ENCODE results near the gene GRIA4. TPM values are rescaled to one million over a fixed set of nuclear protein-coding genes. Genes with fewer than 3 reads are reported as not detected.

The GRIA4 gene
- total and polyA plus RNA-seq, 2 donors (not counting 1 experiment from before 2014, with no cell fraction given) = 0.15 to 0.50 TPM

DNA sequence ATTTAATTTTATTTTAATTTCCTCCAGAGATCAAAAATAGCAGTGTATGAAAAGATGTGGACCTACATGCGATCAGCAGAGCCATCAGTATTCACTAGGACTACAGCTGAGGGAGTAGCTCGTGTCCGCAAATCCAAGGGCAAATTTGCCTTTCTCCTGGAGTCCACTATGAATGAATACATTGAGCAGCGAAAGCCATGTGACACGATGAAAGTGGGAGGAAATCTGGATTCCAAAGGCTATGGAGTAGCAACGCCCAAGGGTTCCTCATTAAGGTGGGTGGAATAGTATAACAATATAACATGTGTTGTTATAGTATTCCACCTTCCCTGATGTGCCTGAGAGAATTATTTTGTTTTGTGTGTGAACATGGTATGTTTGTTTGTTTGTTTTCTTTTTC, 323.8 kb downstream of the GRIA4 start:
- H3K4me3 ChIP-seq (replicated peaks in 1 of 4; ENCODE audit: control extremely low read depth in 1 of 4, insufficient read depth in 1 of 4, low read depth in 3 of 4, low read length in 4 of 4) = no peak overlapping the region
- H3K9ac ChIP-seq (ENCODE audit: insufficient read depth, low read length) = no peak overlapping the region
- no peak overlapping the region for H3K4me2 ChIP-seq (ENCODE audit: extremely low read depth, insufficient read depth, low read length)
- TF ChIP-seq EZH2 (IDR thresholded peaks at IDR 0.05; ENCODE audit: low read length, missing control alignments) = no peak
- TF ChIP-seq, protein P1, sequence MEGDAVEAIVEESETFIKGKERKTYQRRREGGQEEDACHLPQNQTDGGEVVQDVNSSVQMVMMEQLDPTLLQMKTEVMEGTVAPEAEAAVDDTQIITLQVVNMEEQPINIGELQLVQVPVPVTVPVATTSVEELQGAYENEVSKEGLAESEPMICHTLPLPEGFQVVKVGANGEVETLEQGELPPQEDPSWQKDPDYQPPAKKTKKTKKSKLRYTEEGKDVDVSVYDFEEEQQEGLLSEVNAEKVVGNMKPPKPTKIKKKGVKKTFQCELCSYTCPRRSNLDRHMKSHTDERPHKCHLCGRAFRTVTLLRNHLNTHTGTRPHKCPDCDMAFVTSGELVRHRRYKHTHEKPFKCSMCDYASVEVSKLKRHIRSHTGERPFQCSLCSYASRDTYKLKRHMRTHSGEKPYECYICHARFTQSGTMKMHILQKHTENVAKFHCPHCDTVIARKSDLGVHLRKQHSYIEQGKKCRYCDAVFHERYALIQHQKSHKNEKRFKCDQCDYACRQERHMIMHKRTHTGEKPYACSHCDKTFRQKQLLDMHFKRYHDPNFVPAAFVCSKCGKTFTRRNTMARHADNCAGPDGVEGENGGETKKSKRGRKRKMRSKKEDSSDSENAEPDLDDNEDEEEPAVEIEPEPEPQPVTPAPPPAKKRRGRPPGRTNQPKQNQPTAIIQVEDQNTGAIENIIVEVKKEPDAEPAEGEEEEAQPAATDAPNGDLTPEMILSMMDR (conservative IDR thresholded peaks at IDR 0.05 in 1 of 2, IDR thresholded peaks at IDR 0.05 in 1 of 2; ENCODE audit: low read depth in 1 of 2, low read length in 2 of 2) = no peak
- no peak overlapping the region for H3K27ac ChIP-seq (ENCODE audit: insufficient read depth, low read length)
- no peak overlapping the region for H2AFZ ChIP-seq (ENCODE audit: low read length)
- DNase-seq (ENCODE audit: low read depth in 2 of 2) = no peak
- H4K20me1 ChIP-seq (ENCODE audit: control insufficient read depth, extremely low read depth, insufficient read depth, low read length) = no peaks in the 10 kb centered on the region
- H3K27me3 ChIP-seq (ENCODE audit: control insufficient read depth, insufficient read depth, low read length) = no peaks in the 10 kb centered on the region
- no peaks in the 10 kb centered on the region for H3K36me3 ChIP-seq (ENCODE audit: control insufficient read depth, insufficient read depth, low read length)
- no peaks in the 10 kb centered on the region for H3K4me1 ChIP-seq (ENCODE audit: control insufficient read depth, extremely low read depth, insufficient read depth, low read length)
- no peaks in the 10 kb centered on the region for H3K79me2 ChIP-seq (ENCODE audit: control insufficient read depth, insufficient read depth, low read length)
- H3K9me3 ChIP-seq (ENCODE audit: control insufficient read depth, insufficient read depth, low read depth, low read length) = no peaks in the 10 kb centered on the region

DNA sequence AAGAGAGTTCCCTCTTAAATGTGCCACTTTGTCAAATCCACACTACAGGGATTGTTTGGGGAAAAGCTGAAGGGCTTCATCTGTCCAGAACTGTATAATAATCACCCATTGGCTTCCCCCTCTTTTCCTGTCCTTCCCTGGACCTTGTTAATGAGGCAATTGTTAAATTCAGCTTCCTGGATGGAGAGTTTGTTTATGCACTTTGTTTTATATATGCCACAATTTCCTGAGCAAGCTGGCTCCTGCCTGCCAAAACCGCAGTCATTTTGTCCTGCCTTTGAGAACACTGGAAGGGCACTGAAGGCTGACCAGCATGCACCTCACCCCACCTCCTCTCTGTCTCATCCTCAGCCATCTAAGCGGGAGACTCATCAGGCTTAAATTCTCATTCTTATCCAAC, 325.9 kb downstream of the GRIA4 start:
- Histone ChIP-seq H3K9ac (ENCODE audit: insufficient read depth, low read length) (no peak overlapping the region), H3K36me3 (ENCODE audit: control insufficient read depth, insufficient read depth, low read length) (no peaks in the 10 kb centered on the region), H3K4me2 (ENCODE audit: extremely low read depth, insufficient read depth, low read length) (no peak overlapping the region), H2AFZ (ENCODE audit: low read length) (no peak overlapping the region), H3K27ac (ENCODE audit: insufficient read depth, low read length) (no peak overlapping the region), H3K4me3 (replicated peaks in 1 of 4; ENCODE audit: control extremely low read depth in 1 of 4, insufficient read depth in 1 of 4, low read depth in 3 of 4, low read length in 4 of 4) (no peak overlapping the region), H3K4me1 (ENCODE audit: control insufficient read depth, extremely low read depth, insufficient read depth, low read length) (no peaks in the 10 kb centered on the region), H3K27me3 (ENCODE audit: control insufficient read depth, insufficient read depth, low read length) (no peaks in the 10 kb centered on the region), H3K9me3 (ENCODE audit: control insufficient read depth, insufficient read depth, low read depth, low read length) (no peaks in the 10 kb centered on the region), H3K79me2 (ENCODE audit: control insufficient read depth, insufficient read depth, low read length) (no peaks in the 10 kb centered on the region), H4K20me1 (ENCODE audit: control insufficient read depth, extremely low read depth, insufficient read depth, low read length) (no peaks in the 10 kb centered on the region)
- peak in 1 of 2 donors; percentile 69 for DNase-seq (ENCODE audit: low read depth in 2 of 2)
- TF ChIP-seq EZH2 (IDR thresholded peaks at IDR 0.05; ENCODE audit: low read length, missing control alignments) = no peak

DNA sequence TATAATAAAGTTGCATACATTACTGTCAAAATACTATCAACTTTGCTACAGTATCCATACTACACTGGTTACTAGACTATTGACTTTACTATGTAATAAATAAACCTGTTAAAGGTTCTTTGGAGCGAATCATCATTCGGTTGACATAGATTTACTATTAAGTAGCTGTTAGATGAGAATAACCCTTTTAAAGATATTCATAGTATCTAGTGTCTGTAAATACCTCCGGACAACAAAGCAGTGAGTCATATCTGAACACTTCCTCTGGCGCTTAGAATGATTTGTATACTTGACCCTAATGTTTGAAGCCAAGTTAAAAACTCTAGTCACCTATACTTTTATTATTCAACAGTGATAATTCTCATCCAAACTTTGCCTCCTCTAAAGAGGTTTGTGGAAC, 327.5 kb downstream of the GRIA4 start:
- no peaks in the 10 kb centered on the region for H3K36me3 ChIP-seq (ENCODE audit: control insufficient read depth, insufficient read depth, low read length)
- no peaks in the 10 kb centered on the region for H3K79me2 ChIP-seq (ENCODE audit: control insufficient read depth, insufficient read depth, low read length)
- no peak overlapping the region for H3K27ac ChIP-seq (ENCODE audit: insufficient read depth, low read length)
- no peak overlapping the region for H3K4me3 ChIP-seq (replicated peaks in 1 of 4; ENCODE audit: control extremely low read depth in 1 of 4, insufficient read depth in 1 of 4, low read depth in 3 of 4, low read length in 4 of 4)
- TF ChIP-seq EZH2 (IDR thresholded peaks at IDR 0.05; ENCODE audit: low read length, missing control alignments) = no peak
- TF ChIP-seq, protein P1 (conservative IDR thresholded peaks at IDR 0.05 in 1 of 2, IDR thresholded peaks at IDR 0.05 in 1 of 2; ENCODE audit: low read depth in 1 of 2, low read length in 2 of 2) = no peak
- no peaks in the 10 kb centered on the region for H4K20me1 ChIP-seq (ENCODE audit: control insufficient read depth, extremely low read depth, insufficient read depth, low read length)
- no peaks in the 10 kb centered on the region for H3K4me1 ChIP-seq (ENCODE audit: control insufficient read depth, extremely low read depth, insufficient read depth, low read length)
- no peak overlapping the region for H2AFZ ChIP-seq (ENCODE audit: low read length)
- no peak overlapping the region for H3K9ac ChIP-seq (ENCODE audit: insufficient read depth, low read length)
- peak overlapping the region; percentile 8 for H3K4me2 ChIP-seq (ENCODE audit: extremely low read depth, insufficient read depth, low read length)
- no peaks in the 10 kb centered on the region for H3K27me3 ChIP-seq (ENCODE audit: control insufficient read depth, insufficient read depth, low read length)
- peak; percentile 29 to 76 for DNase-seq (ENCODE audit: low read depth in 2 of 2)
- H3K9me3 ChIP-seq (ENCODE audit: control insufficient read depth, insufficient read depth, low read depth, low read length) = no peaks in the 10 kb centered on the region

Data from fibroblast of lung (primary cell).